ENCODE data around the gene LGALS8.

DNA sequence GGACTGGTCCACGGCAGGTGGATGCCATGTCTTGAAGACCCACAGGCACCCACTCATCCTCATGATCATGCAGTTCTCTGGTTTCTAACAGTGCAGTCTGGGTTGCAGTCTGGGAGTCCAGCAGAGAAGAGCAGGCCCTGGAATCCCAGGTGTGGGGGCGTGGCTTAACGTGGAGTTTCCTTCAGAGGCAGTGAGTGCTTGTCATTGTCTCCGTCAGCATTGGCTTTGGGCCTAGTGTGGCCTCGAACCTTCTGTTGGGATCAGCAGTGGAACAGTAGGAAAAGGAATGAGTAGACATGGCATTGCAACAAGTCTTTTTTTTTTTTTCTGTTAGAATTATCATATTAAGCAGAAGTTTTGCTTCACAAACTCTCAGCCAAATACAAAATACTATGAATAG, 12.8 kb downstream of the LGALS8 start:
- TF ChIP-seq CTCF (conservative IDR thresholded peaks at IDR 0.05; ENCODE audit: low read length) (no peak), EZH2phosphoT487 (IDR thresholded peaks at IDR 0.05; ENCODE audit: borderline replicate concordance) (no peak)

Measured in Loucy (cell line).